Fibroblast of skin of right biceps (primary cell): ENCODE data around the gene ANKRD33B.
"Not testable (repeated sequence)": the region's sequence is repeated elsewhere in the genome, so short reads cannot be mapped to it uniquely, and the experiment has no call there.

Experiments used
- DNase-seq: peaks from one replicate; pipeline ENCODE4 v3.0.0-alpha.2; 2013

ANKRD33B gene

GRCh38 chr5:10563945-10564837 is at the start of gene ANKRD33B:
Gene ANKRD33B, plus strand, starts transcription at chr5:10564070. Its CDS starts 398 bp downstream, at chr5:10564468.
- peak; percentile 80 for DNase-seq

- not testable (repeated sequence) for DNase-seq
These were observed 49.3 kb upstream of the ANKRD33B start for GRCh38 chr5:10514572-10514971.

DNA sequence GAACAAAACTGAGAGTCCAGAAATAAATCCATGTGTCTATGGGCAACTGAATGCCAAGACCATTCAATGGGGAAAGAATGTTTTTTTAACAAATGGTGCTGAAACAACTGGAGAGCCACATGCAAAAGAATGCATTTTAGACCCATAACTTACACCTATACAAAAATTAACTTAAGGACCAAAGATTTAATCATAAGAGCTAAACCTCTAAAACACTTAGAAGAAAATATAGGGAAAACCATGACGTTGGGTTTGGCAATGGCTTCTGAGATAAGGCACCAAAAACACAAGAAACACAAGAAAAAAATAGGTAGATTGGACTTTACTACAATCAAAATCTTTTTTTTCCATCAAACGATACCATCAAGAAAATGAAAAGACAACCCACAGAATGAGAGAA is 48.4 kb upstream of the ANKRD33B start:
- DNase-seq: no peak

- peak; percentile 61 for DNase-seq
These were observed 45.5 kb upstream of the ANKRD33B start for GRCh38 chr5:10518347-10518746.

- DNase-seq: no peak
These were observed 44.1 kb upstream of the ANKRD33B start for GRCh38 chr5:10519729-10520128.

DNA sequence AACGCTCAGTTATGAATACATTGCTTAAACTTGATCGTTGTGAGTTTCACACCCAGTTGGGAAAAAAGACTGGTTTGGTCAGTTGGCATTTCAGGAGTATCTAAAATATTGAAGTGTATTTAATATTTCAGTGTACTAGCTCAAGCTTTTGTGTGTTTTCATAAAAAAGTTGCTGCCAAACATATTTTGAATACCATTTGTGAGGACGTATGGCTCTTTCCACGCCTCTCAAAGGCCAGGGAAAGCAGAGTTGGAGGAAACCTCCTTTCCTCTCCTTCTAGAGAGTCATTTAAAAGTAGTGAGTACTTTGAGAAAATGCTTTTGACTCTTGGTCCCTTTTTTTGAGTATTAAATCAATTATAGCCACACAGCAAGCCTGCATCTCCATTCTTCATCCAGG is 43.2 kb upstream of the ANKRD33B start:
- DNase-seq: peak; percentile 67

GRCh38 chr5:10521466-10522223 is 42.2 kb upstream of the ANKRD33B start:
- no peak for DNase-seq

DNA sequence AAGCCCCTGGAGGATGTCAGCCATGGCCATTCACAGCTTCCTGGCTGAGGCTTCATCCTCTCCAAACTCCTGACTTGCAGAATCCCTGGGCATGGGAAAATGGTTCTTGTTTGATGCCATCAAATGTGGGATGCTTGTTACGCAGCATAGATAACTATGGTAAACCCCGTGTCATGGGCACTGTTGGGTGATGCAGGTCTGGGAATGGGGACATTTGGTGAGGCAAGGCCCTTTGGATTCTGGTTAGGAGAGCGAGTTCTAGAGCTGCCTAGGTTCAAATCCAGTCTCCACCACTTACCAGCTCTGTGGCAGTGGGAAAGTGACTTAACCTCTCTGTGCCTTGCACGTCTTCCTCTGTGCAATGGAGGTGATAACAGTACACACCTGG is 41.7 kb upstream of the ANKRD33B start:
- no peak for DNase-seq

GRCh38 chr5:10524376-10525123 is 39.3 kb upstream of the ANKRD33B start:
- DNase-seq: peak; percentile 96

GRCh38 chr5:10525124-10525495 is 38.8 kb upstream of the ANKRD33B start:
- no peak for DNase-seq

DNA sequence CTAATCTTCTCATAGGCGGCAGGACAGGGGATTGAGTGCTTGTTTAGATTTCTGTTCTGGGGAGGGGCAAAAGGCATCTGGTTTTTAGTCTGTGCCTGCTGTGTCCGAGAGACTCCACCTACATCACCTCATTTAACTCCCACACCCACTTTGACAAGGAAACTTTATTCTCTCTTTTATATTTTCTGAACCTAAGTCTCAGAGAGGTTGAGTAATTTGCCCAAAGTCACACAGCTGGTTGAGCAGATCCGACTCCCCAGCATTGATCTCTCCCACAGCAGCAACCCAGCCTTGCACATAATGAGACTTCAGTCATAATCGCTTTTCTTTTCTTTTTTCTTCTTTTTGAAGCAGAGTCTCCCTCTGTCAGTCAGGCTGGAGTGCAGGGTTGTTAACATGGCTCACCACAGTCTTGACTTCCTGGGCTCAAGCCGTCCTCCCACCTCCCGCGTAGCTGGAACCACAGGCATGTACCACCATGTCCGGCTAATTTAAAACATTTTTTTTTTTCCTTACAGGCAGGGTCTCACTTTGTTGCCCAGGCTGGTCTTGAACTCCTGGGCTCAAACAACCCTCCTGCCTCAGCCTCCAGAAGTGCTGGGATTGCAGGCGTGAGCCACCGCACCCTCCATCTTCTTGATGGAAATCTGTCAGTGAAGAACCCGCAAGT is 36.5 kb upstream of the ANKRD33B start:
- DNase-seq: peak; percentile 89

DNA sequence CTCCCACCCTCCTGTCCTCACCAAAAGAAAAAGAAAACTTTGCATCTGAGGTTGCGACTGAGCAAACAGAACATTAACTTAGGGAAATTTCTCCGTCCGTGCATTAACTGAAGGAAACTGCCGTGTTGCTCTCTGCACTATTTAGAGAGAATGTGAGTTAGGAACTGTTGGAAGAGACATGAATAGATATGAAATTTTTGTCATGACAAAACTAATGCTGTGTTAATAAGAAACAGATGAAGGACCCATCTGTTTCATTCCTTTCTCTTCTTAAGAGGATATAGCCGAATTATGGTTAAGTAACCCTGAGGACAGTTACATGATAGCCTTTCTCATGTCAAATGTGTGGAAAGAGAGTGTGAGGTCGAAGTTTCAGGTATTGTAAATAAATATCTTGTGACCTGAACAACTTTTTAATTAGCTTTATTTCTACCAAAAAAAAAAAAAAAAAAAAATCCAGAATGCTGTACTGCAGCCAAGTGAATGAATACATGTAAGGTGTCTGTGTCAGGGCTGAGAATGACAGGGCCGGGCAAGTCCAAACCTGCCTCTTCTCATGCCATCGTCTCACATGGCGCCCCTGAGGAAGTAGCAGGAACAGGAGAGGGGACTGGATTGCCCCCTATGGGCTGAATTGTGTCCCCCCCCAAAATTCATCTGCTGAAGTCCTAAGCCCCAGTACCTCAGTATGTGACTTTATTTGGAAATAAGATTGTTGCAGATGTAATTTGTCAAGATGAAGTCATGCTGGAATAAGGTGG is 35.6 kb upstream of the ANKRD33B start:
- peak; percentile 86 for DNase-seq

GRCh38 chr5:10528827-10529226 is 35.0 kb upstream of the ANKRD33B start:
- DNase-seq: no peak

DNA sequence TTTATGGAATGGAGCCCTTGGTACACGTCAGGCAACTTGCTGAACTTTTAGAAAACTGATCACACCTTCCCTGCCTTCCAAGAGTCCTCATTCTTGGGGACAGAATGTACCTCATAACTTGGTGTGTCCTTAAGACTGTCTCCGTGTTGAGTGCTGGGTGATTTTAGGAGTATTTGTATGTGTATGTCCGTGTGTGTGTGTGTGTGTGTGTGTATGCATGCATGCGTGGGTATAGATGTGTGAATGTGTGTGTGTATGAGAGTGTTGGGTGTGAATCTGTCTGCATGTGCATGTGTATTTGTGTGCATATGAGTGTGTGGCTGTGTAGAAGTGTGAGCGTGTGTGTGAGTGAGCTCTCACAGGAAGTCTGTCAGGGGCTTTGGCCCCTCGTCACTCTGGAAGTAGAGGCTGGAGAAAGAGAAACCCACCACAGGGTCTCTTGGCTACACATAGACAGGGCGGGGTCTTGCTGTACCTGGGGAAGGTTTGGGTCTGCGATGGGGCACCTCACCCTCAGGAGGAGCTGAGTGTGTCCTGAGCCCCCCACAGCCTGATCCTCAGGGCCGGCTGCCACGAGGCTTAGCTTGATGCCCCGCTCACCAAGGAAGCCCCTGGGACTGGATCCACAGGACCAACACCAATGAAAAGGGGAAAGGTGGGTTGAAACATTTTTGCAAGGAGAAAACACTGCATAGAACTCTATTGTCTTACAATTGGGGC is 33.1 kb upstream of the ANKRD33B start:
- DNase-seq: no peak

- DNase-seq: no peak
These were observed 31.4 kb upstream of the ANKRD33B start for GRCh38 chr5:10532421-10532820.

DNA sequence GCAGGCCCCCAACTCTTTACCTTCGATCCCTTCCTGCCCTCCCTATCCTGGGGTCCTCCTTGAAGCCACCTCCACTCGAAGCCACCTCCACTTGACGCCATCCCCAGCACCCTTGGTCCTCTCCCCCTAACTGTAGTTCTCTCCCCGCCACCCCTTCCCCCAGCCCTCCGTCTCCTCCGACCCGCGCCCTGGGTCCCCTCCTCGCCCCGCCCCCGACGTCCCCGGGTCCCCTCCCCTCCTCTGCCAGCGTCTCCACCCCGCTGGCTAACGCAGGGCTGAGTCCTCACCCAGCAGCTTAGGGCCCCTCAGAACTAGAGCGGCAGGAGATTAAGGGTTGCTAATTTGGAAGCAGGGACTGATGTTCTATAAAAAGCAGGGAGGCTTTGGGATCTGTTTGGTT is 30.6 kb upstream of the ANKRD33B start:
- no peak for DNase-seq

DNA sequence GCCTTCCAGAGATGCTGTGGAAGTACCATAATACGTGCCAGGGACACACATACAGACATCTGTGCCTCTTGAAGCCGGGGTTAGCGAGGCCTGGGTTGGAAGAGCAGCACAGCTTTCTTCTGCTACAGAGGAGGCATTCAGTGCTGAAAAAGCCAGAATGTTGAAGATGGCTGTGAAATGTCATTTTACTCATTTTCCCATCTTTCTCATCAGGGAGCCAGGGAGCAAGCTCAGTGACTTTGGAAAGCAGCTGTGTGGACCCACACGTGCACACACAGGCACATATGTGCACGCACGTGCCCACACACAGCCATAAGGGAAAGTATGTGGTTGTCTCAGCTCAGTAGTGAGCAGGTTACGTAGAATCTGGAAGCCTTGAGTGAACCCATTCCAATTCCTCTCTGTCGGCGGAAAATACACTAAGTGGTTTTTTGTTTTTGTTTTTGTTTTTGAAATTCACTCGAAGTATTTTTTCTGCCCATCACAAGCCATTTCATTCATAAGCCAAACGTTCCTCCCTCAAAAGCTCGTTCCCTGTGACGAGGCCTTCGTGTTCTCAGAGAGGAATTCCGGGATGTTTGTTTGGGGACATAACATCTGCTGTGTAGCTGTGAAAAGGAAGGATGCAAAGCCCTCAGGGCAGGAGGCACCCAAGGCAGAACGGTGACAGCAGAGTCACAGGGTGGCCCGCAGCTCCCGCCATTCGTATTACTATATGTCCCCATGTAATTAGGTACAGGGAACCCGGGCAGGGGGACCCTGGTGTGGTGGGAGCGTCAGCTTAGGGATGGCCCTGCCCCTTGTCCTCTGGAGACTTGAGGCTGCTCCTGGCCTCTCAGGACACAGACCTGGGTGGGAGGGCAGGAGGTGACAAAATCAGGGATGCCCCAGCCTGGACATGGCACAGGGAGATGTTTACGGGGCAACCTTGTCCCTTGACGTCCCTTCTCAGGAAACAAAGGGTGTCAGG is 29.0 kb upstream of the ANKRD33B start:
- DNase-seq: no peak

DNA sequence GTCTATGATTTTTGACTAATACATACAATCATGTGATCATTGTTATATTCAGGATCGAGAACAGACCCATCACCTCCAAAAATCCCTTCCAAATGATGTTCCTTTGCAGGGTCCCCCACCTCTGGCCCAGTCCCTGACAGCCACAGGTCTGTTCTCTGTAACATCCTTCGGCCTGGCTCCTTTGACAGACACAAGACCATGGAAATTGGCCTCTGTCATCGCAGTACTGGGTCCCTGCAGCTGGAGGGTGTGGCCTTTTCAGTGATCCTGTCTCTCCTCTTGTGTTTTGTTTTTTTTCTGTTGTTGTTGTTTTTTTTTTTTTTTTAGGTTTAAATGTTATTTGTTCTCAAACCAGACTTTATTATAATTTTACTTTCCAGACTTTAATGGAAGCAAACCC is 27.4 kb upstream of the ANKRD33B start:
- no peak for DNase-seq

GRCh38 chr5:10536931-10537579 is 26.8 kb upstream of the ANKRD33B start:
- DNase-seq: no peak

DNA sequence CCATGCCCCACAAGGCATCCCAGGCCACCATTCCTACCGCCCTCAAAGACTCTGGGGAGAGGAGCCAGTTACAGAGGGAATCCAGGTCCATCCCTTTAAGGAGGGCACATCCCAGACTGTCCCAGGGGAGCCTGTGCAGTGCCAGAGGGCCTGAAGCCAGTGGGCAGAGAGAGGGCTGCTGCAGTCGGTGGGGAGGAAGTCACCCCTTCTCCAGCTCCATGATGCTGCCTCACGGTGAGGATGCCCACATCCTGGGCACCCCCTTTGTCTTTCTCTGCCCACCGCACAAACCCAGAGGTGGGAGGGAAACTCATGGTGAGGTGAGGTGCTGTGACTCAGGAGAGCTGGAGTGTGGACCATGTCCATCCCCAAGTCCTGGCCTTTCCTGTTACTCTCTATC is 26.2 kb upstream of the ANKRD33B start:
- no peak for DNase-seq
